Measurements from ENCODE around the gene GPC6.
"Not testable (repeated sequence)": the region's sequence is repeated elsewhere in the genome, so short reads cannot be mapped to it uniquely, and the experiment has no call there.

GPC6 gene

DNA sequence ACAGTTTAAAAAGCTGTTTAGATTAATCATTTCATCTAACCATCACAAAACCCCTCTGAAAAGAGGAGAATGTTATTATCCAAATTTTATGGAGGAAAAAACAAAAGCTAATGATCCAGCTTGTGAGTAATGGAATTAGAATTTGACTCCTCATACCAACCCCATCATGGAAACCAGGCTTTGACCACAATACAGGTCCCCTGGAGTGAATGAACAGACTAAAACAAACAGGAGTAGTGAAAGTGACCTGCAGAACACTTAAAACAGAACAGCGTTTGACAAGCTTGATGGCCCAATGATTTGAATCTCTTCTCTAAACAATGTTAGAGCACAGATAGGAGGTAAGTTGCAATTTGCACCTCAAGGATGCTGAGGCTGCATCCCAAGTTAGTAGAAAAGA is 1022.9 kb downstream of the GPC6 start:
- no peak for DNase-seq (ENCODE audit: low read depth)

- DNase-seq (ENCODE audit: low read depth), result no peak
Observed at GRCh38 chr13:94251831-94252608, 1025.4 kb downstream of the GPC6 start.

DNA sequence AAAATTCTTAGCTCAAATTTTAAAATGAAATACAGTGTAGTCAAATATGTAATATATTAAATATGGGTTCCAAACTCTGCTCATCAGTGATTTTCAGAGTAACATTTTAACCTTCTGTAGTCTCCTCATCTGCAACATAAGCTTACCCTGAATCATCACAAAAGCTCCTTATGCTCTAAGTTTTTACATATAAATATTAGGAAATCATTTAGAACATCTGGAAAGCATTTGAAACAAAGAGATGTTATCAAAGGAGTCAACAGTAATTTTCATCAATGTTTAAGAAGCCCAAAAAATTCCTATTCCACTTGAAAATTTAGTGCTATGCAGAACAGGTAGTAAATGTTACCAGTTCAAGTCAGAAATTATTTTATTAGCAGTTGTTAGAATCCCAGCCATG is 1028.1 kb downstream of the GPC6 start:
- no peak for DNase-seq (ENCODE audit: low read depth)

GRCh38 chr13:94256721-94257120 is 1030.1 kb downstream of the GPC6 start:
- DNase-seq (ENCODE audit: low read depth), result no peak

DNA sequence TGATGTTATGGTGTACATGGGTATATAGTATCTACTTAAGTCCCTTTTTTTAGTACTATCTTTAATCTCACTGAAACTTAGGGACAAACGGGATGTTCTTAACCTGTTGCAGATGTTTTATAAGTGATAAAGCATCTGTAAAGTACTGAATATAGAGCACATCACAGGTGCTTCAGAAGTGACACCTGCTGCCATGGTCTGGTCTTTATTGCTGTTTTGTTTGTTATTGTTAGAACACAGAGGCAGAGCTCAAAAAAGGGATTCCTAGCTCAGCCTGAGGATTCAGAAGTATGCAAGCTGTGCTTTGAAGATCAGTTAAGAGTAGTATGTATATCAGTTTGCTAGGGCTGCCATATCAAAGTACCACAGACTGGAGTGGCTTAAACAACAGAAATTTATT is 1033.4 kb downstream of the GPC6 start:
- DNase-seq (ENCODE audit: low read depth), result no peak

DNA sequence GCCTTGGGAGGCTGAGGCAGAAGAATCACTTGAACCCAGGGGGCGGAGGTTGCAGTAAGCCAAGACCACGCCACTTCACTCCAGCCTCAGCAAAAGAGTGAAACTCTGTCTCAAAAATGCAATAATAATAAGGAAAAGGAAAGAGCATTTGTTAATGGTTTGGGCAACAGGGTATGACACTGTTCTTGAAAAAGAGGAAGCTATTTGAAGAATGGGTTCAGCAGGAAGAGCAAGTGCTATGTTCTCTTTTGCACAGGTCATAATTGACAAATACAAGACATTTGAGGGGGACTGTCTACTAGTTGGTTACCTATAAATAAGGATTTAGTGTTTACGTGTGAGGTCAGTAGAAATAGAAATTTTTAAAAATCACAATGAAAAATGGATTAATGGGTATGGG is 1034.6 kb downstream of the GPC6 start:
- DNase-seq (ENCODE audit: low read depth), result no peak

DNA sequence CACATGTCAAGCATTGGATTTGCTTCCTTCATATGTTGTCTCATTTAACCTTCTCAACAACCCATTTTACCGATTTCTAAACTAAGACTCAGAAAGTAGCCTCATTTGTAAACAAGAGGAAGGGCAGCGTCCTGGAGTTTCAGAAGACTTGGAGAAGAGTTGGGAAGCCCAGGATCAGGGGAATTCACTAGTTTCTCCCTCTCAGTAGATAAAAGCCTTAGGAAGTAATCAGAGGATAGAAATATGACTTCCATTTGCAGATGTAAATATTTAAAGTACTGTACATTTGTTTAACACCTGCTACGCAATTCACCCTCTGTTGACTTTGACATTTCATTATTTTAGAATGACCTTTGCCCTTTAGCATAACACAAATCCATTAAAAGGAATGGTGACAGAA is 1036.4 kb downstream of the GPC6 start:
- DNase-seq (ENCODE audit: low read depth), result no peak

DNA sequence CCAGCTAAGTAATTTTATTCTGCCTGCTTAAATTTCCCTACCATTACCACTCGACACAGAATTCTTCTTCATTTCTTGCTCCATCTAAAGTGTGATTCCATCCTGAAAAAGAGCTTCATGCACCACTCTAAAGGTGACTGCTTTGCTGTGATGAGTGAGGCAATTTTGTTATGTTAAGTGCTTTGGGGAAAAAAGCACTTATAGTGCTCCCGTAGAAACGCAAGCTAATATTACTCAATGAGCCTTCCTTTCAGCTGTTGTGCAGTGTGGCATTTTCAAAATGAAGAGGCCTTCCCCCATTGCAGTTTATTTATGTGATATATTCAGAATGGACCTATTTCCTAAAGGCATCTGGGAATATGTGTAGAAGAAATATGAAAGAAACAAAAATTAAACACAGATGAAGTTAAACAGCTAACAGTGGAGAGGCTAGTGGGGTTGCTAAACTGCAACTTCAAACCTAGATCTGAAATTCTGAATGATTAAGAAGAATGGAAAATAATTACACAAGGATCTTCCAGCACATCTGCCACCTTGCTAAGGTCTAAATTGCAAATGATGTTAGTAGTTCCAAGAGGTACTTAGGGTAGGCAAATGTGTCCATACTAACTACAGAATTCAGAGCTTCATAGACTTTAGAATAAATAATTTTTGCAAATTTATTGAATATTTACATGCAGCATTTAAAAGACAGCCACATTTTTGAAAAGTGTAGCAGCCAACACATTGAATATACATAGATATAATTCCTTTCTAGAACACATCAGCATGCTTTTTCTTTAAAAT is 1041.2 kb downstream of the GPC6 start:
- DNase-seq (ENCODE audit: low read depth), result no peak

- DNase-seq (ENCODE audit: low read depth), result no peak
Observed at GRCh38 chr13:94268661-94269060, 1042.1 kb downstream of the GPC6 start.

- no peak for DNase-seq (ENCODE audit: low read depth)
Observed at GRCh38 chr13:94269557-94269956, 1043.0 kb downstream of the GPC6 start.

- no peak for DNase-seq (ENCODE audit: low read depth)
Observed at GRCh38 chr13:94270556-94270955, 1043.9 kb downstream of the GPC6 start.

GRCh38 chr13:94272038-94272437 is 1045.4 kb downstream of the GPC6 start:
- DNase-seq (ENCODE audit: low read depth), result no peak

DNA sequence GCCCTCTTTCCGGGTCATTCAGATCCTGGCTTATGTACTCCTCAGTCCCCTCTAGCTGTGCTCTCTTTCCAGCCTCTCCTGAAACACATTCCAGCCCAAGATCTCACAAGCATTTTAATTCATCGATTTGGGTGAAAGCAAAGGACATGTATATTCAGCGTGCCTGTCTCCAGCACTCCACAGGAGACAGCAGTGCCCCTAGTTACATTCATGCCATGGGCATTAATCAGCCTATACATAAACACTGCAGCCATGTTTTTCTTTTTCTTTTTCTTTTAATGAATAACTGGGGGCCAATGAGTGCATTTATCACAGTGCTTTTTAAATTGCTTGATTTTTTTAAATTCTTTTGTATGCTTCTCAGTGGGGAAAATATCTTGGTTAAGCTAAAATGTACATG is 1053.7 kb downstream of the GPC6 start:
- no peak for DNase-seq (ENCODE audit: low read depth)

GRCh38 chr13:94280845-94281244 is 1054.2 kb downstream of the GPC6 start:
- no peak for DNase-seq (ENCODE audit: low read depth)

DNA sequence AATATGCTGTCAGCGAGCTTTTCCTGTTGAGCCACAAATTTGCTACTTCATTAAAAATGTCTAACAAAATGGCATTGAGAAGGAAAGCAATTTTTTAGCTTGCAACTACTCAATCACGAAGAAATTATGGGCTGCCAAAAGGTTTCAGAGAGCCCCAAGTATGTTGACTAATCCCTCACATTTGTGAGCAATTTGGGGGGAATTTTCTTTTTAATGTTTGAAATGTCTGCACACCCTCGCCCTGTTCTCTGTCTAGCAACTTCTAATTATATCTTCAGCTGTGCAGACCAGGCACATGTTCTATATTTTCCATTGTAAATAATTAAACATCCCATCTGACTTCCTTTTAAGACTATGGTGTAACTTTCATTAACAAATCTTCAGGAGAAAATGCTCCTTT is 1060.0 kb downstream of the GPC6 start:
- DNase-seq (ENCODE audit: low read depth), result no peak

GRCh38 chr13:94291631-94292322 is 1065.2 kb downstream of the GPC6 start:
- no peak for DNase-seq (ENCODE audit: low read depth)

DNA sequence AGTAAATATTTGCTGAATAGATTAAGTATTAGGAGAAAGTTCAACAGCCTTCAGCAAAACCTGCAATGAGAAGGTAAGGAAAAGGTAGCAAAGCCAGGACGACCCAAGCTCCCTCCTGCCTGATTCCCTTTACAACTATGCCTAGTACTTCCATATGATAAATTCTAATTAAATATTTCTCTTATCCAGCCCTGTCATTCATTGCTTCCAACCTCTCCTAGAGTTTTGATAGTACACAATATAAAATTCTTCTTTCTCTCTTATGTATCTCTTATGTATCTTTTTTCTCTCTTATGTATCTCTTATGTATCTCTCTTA is 1065.7 kb downstream of the GPC6 start:
- no peak for DNase-seq (ENCODE audit: low read depth)

- no peak for DNase-seq (ENCODE audit: low read depth)
Observed at GRCh38 chr13:94296471-94296870, 1069.9 kb downstream of the GPC6 start.

DNA sequence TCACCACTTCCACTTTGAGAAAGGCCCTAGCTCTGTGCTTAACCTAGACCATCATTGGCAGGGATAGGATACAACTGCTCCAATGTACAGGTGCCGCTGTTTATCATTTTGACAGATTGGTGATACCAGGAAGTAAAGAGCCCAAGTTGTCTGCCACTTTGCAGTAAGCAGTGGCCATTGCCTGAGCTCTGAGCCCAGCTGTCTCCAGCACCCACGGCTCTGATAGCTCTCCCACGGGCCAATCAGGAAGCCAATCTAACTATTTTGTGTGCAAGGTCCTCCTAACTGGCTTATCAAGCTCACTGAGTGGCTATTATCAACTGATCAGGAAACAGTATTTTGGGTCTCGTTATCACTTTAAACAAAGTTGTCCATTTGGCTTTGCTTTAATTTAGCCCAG is 1071.7 kb downstream of the GPC6 start:
- DNase-seq (ENCODE audit: low read depth), result no peak

- no peak for DNase-seq (ENCODE audit: low read depth)
Observed at GRCh38 chr13:94300401-94300800, 1073.8 kb downstream of the GPC6 start.

DNA sequence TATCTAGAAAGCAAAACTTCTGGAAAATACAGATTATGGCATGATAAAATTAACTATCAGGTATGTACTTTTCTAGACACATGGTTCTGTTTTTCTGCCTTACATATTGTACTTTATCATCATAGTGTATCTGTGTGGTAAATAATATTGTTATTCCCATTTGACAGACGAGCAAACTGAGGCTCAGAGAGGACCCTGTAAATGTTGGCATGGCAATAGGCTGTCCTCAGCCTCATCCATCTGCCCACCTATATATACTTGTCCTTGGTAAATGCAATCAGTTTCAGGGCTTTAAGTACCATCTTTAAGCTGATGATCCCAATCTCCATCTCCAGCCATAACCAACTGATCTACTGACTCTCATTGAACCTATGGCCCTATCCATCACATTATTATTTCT is 1074.9 kb downstream of the GPC6 start:
- DNase-seq (ENCODE audit: low read depth), result no peak

- DNase-seq (ENCODE audit: low read depth), result not testable (repeated sequence)
Observed at GRCh38 chr13:94302847-94303565, 1076.4 kb downstream of the GPC6 start.
